OCI-LY1 (cell line): Measurements from ENCODE around the gene PADI4.

Experiments used
- H2AFZ ChIP-seq: fragments of 200-600 bp; sonication (generic), shearing (Covaris generic); 2 replicates; pipeline ENCODE4 v1.6.0; 2014; ENCODE audit warnings: antibody characterized with exemption, mild to moderate bottlenecking, low read length
- H3F3A ChIP-seq: fragments of 200-600 bp; sonication (generic), shearing (Covaris generic); 2 replicates; pipeline ENCODE4 v1.6.0; 2014; ENCODE audit warnings: mild to moderate bottlenecking, antibody characterized with exemption, low read length, moderate library complexity; ENCODE audit not compliant: insufficient read depth
- H3K27ac ChIP-seq: fragments of 200-600 bp; sonication (generic); 2 replicates; pipeline ENCODE4 v1.5.1; 2014; ENCODE audit warnings: low read length, mixed run types, mild to moderate bottlenecking, low read depth; ENCODE audit not compliant: poor library complexity, severe bottlenecking
- H3K27me3 ChIP-seq: fragments of 200-600 bp; sonication (generic); 2 replicates; pipeline ENCODE4 v1.6.0; 2014; ENCODE audit warnings: antibody characterized with exemption, mild to moderate bottlenecking, low read length, moderate library complexity; ENCODE audit not compliant: insufficient read depth
- H3K36me3 ChIP-seq: fragments of 200-600 bp; sonication (generic); 2 replicates; pipeline ENCODE4 v1.6.1; 2014; ENCODE audit warnings: mild to moderate bottlenecking, antibody characterized with exemption, low read length, moderate library complexity, mixed read lengths; ENCODE audit not compliant: insufficient read depth
- H3K4me1 ChIP-seq: fragments of 200-600 bp; sonication (generic); 2 replicates; pipeline ENCODE4 v1.5.1; 2014; ENCODE audit warnings: mild to moderate bottlenecking, low read length, moderate library complexity; ENCODE audit not compliant: insufficient read depth, severe bottlenecking
- H3K4me2 ChIP-seq: fragments of 200-600 bp; sonication (generic), shearing (Covaris generic); 2 replicates; pipeline ENCODE4 v1.6.1; 2014; ENCODE audit warnings: low read length
- H3K4me3 ChIP-seq: fragments of 200-600 bp; sonication (generic); 2 replicates; pipeline ENCODE4 v1.5.1; 2014; ENCODE audit warnings: low read length, low read depth, mild to moderate bottlenecking, mixed read lengths; ENCODE audit not compliant: poor library complexity, severe bottlenecking
- H3K79me2 ChIP-seq: fragments of 200-600 bp; shearing (Covaris generic); 2 replicates; pipeline ENCODE4 v1.6.1; 2016; ENCODE audit warnings: mixed run types, low read length, mixed read lengths; ENCODE audit not compliant: insufficient read depth
- H3K9ac ChIP-seq: fragments of 200-600 bp; sonication (generic), shearing (Covaris generic); 2 replicates; pipeline ENCODE4 v1.6.1; 2014; ENCODE audit warnings: mild to moderate bottlenecking, low read length, mixed read lengths
- H3K9me2 ChIP-seq: fragments of 200-600 bp; sonication (generic), shearing (Covaris generic); 2 replicates; pipeline ENCODE4 v1.6.1; 2014; ENCODE audit warnings: low read depth, mild to moderate bottlenecking, low read length, mixed read lengths
- H3K9me3 ChIP-seq: fragments of 200-600 bp; shearing (Covaris generic); 2 replicates; pipeline ENCODE4 v1.6.1; 2014; ENCODE audit warnings: low read length, mixed read lengths
- H4K20me1 ChIP-seq: fragments of 200-600 bp; sonication (generic), shearing (Covaris generic); 2 replicates; pipeline ENCODE4 v1.6.0; 2016; ENCODE audit warnings: mild to moderate bottlenecking, low read length; ENCODE audit not compliant: insufficient read depth
- CTCF ChIP-seq: fragments of 200-600 bp; sonication (generic), shearing (Covaris generic); IDR thresholded peaks from 2 replicates; pipeline ENCODE4 v1.5.1; 2017; ENCODE audit warnings: mild to moderate bottlenecking, antibody characterized with exemption, low read length, moderate library complexity, mixed read lengths
- EZH2 ChIP-seq: fragments of 200-600 bp; sonication (generic), shearing (Covaris generic); IDR thresholded peaks from 2 replicates; pipeline ENCODE4 v1.8.0; 2017; ENCODE audit warnings: borderline replicate concordance, mixed run types, mild to moderate bottlenecking, antibody characterized with exemption, low read length, moderate library complexity, mixed read lengths

Gene PADI4

GRCh38 chr1:17397910-17398695, 90.1 kb downstream of the PADI4 start:
- Histone ChIP-seq H3K27ac (no peak overlapping the region), H3K4me1 (no peaks in the 10 kb centered on the region), H3K79me2 (no peaks in the 10 kb centered on the region), H3K36me3 (no peaks in the 10 kb centered on the region), H4K20me1 (no peaks in the 10 kb centered on the region), H3K9ac (no peak overlapping the region), H3F3A (no peaks in the 10 kb centered on the region), H3K9me2 (no peaks in the 10 kb centered on the region), H3K4me3 (no peak overlapping the region), H3K9me3 (no peaks in the 10 kb centered on the region), H2AFZ (no peak overlapping the region), H3K27me3 (no peaks in the 10 kb centered on the region; the same call in 1 of the 2 replicates), H3K4me2 (no peak overlapping the region)
- TF ChIP-seq CTCF (no peak), EZH2 (no peak)

GRCh38 chr1:17400725-17401341, 92.8 kb downstream of the PADI4 start:
- no peaks in the 10 kb centered on the region for H3K9me3 ChIP-seq

GRCh38 chr1:17401841-17402240, 93.8 kb downstream of the PADI4 start:
- Histone ChIP-seq H4K20me1 (no peaks in the 10 kb centered on the region), H3K4me1 (no peaks in the 10 kb centered on the region), H3K27me3 (no peaks in the 10 kb centered on the region), H3K9me2 (no peaks in the 10 kb centered on the region), H3K27ac (no peak overlapping the region), H3F3A (no peaks in the 10 kb centered on the region), H3K79me2 (no peaks in the 10 kb centered on the region), H3K36me3 (peaks cover 8% of the 10 kb centered on the region), H2AFZ (no peak overlapping the region), H3K4me2 (no peak overlapping the region), H3K4me3 (no peak overlapping the region), H3K9me3 (no peaks in the 10 kb centered on the region), H3K9ac (no peak overlapping the region)
- TF ChIP-seq CTCF, result no peak
- TF ChIP-seq EZH2, result no peak

More at GRCh38 chr1:17400725-17401341, 92.8 kb downstream of the PADI4 start:
- Histone ChIP-seq H3K4me3 (no peak overlapping the region), H3K9me2 (no peaks in the 10 kb centered on the region), H2AFZ (no peak overlapping the region), H3K4me1 (no peaks in the 10 kb centered on the region), H3F3A (no peaks in the 10 kb centered on the region), H3K36me3 (peaks cover 2% of the 10 kb centered on the region; the same call in 1 of the 2 replicates), H3K27ac (no peak overlapping the region), H3K79me2 (no peaks in the 10 kb centered on the region), H3K27me3 (no peaks in the 10 kb centered on the region), H4K20me1 (no peaks in the 10 kb centered on the region), H3K9ac (no peak overlapping the region), H3K4me2 (no peak overlapping the region)
- TF ChIP-seq EZH2, result no peak
- no peak; the same call in 1 of the 2 replicates for TF ChIP-seq CTCF
